ENCODE data around the gene HAP1. TPM values are rescaled to one million over a fixed set of nuclear protein-coding genes. Genes with fewer than 3 reads are reported as not detected.

The HAP1 gene
- total RNA-seq, 1 donor from 2014 or later, result not detected

DNA sequence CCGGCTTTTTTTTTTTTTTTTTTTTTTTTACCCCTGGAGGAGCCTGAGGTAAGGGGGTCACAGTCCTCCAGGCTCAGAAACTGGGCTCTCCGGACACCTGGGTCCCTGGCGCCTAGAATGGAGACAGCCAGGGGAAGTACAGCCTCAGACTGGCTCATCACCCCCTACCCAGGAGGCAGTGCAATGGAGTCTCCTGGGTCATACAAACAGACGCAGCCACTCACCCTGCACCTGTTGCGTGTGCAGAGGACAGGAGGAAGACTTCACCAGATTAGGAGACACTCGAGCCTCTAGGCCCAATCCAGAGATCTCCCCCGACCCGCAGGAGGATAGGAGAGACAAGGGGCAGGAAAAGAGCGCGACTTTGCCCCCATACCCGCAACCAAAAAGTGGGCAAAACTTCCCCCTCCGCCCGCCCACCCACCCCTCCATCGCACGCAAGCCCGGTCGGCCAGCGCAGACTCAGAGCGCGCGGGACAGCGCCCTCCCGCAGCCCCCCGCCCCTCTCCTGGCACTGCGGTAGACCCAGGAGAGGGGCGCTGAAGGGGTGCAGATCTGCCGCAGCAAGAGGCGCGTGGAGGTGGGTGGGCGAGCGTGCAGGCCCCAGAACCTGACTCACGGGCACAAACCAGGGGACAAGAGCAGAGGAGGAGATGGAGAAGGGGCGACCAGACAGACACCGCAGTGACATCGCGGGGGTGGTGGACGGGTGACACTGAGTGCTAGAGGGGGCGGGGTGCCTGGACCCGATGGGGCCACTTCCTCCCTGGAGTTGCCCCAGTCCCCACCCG is 900 bp downstream of the HAP1 start:
- intact Hi-C loops (cut with DNase I), result loop anchor here (10.0 kb wide), 1 partner anchor 141 kb away; no protein-coding TSS in a partner anchor
- Histone ChIP-seq H3K4me3 (peak overlapping the region; percentile 52 to 57), H3K27ac (no peak overlapping the region), H3K4me1 (peaks cover 6 to 16% of the 10 kb centered on the region in 2 donors), H3K27me3 (peaks cover 16% of the 10 kb centered on the region), H3K9me3 (no peaks in the 10 kb centered on the region), H3K36me3 (no peaks in the 10 kb centered on the region)
- TF ChIP-seq, protein P1, sequence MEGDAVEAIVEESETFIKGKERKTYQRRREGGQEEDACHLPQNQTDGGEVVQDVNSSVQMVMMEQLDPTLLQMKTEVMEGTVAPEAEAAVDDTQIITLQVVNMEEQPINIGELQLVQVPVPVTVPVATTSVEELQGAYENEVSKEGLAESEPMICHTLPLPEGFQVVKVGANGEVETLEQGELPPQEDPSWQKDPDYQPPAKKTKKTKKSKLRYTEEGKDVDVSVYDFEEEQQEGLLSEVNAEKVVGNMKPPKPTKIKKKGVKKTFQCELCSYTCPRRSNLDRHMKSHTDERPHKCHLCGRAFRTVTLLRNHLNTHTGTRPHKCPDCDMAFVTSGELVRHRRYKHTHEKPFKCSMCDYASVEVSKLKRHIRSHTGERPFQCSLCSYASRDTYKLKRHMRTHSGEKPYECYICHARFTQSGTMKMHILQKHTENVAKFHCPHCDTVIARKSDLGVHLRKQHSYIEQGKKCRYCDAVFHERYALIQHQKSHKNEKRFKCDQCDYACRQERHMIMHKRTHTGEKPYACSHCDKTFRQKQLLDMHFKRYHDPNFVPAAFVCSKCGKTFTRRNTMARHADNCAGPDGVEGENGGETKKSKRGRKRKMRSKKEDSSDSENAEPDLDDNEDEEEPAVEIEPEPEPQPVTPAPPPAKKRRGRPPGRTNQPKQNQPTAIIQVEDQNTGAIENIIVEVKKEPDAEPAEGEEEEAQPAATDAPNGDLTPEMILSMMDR (IDR thresholded peaks at IDR 0.05), result no peak
- no peak for DNase-seq (ENCODE audit: low spot score in 2 of 2)

GRCh38 chr17:41731836-41732235 is 2.6 kb downstream of the HAP1 start:
- TF ChIP-seq, protein P1 (IDR thresholded peaks at IDR 0.05), result no peak
- peaks cover 15% of the 10 kb centered on the region for H3K27me3 ChIP-seq
- H3K4me3 ChIP-seq, result no peak overlapping the region
- intact Hi-C loops (cut with DNase I), result loop anchor here (10.0 kb wide), 1 partner anchor 143 kb away; no protein-coding TSS in a partner anchor
- H3K27ac ChIP-seq, result no peak overlapping the region
- H3K4me1 ChIP-seq, result peaks cover 6 to 16% of the 10 kb centered on the region in 2 donors
- H3K9me3 ChIP-seq, result no peaks in the 10 kb centered on the region
- no peak for DNase-seq (ENCODE audit: low spot score in 2 of 2)
- no peaks in the 10 kb centered on the region for H3K36me3 ChIP-seq

DNA sequence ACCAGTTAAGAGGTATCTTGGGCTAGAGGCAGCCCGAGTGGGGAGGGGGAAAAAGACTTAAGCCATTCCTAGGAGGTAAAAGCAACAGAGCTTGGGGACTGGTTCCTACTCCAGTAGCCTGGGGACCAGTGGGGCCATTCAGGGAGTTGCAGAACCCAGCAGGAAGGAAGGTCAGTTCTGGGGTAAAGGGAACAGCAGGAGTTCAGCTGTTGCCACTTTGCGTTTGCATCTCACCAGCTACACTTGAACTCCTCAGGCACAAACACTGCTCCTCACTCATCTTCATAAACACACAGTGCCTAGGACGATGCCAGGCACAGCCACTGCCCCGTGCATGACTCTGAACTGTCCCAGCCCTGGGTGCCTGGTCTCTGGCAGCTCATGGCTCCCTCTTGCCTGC is 4.0 kb downstream of the HAP1 start:
- TF ChIP-seq, protein P1 (IDR thresholded peaks at IDR 0.05), result no peak
- peaks cover 9% of the 10 kb centered on the region for H3K27me3 ChIP-seq
- H3K27ac ChIP-seq, result no peak overlapping the region
- H3K4me3 ChIP-seq, result no peak overlapping the region
- no peak for DNase-seq (ENCODE audit: low spot score in 2 of 2)
- no peaks in the 10 kb centered on the region for H3K36me3 ChIP-seq
- peaks cover 6 to 16% of the 10 kb centered on the region in 2 donors for H3K4me1 ChIP-seq
- H3K9me3 ChIP-seq, result no peaks in the 10 kb centered on the region
- intact Hi-C loops (cut with DNase I), result loop anchor here (10.0 kb wide), 1 partner anchor 144 kb away; no protein-coding TSS in a partner anchor

- Histone ChIP-seq H3K9me3 (no peaks in the 10 kb centered on the region), H3K27me3 (no peaks in the 10 kb centered on the region), H3K4me1 (no peaks in the 10 kb centered on the region), H3K27ac (no peak overlapping the region), H3K4me3 (no peak overlapping the region), H3K36me3 (no peaks in the 10 kb centered on the region)
- DNase-seq (ENCODE audit: low spot score in 2 of 2), result no peak
- intact Hi-C loops (cut with DNase I), result no loop called here
- TF ChIP-seq, protein P1 (IDR thresholded peaks at IDR 0.05), result no peak
Observed at GRCh38 chr17:41728056-41728455, 6.4 kb downstream of the HAP1 start.

GRCh38 chr17:41725134-41725533 is 9.3 kb downstream of the HAP1 start:
- Histone ChIP-seq H3K36me3 (no peaks in the 10 kb centered on the region), H3K27me3 (no peaks in the 10 kb centered on the region), H3K4me1 (no peaks in the 10 kb centered on the region), H3K27ac (no peak overlapping the region), H3K9me3 (no peaks in the 10 kb centered on the region), H3K4me3 (no peak overlapping the region)
- no peak for DNase-seq (ENCODE audit: low spot score in 2 of 2)
- TF ChIP-seq, protein P1 (IDR thresholded peaks at IDR 0.05), result no peak
- intact Hi-C loops (cut with DNase I), result no loop called here
